Hematopoietic multipotent progenitor cell treated with erythropoietin and hydrocortisone succinate and interleukin-3 and kit ligand, for 8 days (in vitro differentiated cells): ENCODE measurements around the gene IFITM1.
"Not testable (repeated sequence)": the region's sequence is repeated elsewhere in the genome, so short reads cannot be mapped to it uniquely, and the experiment has no call there.

ENCODE experiments used
- DNase-seq: peaks from one replicate; pipeline ENCODE4 v3.0.0-alpha.2; 2015

IFITM1 gene

DNA sequence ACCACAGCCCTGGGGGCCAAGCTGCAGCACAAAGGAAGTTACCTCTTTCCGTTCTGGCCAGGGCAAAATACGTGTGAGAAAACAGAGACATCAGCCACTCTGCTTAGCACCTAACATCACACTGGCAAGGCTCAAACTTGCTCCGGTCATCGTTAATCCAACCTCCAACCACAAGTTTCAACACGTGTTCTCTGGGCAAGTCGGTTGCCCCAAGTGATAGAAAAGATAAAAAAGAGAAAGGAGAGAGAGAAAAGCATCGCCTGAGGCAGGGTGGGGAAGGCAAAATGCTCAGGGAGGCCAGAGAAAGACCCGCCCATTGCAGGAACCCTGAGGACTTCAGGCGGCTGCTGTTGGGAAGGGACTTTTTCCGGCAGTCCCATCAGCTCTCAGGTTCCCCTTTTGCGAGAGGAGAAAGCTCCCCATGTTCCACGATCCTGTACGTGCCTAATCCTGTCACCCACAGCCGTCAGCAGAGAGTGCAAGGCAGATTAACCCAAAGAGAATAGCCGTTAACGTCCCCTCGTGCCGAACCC is 36.9 kb downstream of the IFITM1 start:
- DNase-seq, result peak; percentile 93

DNA sequence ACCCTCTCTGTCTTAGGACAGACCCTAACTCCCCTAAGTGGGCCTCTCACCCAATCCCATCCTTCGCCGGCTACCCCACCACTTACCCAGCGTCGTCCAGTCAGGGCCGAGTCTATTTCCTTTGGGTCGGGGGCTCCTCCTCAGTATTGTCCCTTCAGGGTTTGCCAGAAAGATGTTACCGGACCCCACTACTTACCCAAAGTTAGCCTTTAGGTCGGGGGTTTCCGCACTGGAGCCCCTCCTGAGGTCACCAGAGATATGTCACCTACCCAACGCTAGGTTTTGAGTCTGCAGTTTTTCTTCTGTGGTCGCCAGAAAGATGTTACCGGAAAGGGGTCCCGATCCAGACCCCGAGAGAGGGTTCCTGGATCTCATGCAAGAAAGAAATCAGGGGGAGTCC is 37.6 kb downstream of the IFITM1 start:
- DNase-seq, result no peak

DNA sequence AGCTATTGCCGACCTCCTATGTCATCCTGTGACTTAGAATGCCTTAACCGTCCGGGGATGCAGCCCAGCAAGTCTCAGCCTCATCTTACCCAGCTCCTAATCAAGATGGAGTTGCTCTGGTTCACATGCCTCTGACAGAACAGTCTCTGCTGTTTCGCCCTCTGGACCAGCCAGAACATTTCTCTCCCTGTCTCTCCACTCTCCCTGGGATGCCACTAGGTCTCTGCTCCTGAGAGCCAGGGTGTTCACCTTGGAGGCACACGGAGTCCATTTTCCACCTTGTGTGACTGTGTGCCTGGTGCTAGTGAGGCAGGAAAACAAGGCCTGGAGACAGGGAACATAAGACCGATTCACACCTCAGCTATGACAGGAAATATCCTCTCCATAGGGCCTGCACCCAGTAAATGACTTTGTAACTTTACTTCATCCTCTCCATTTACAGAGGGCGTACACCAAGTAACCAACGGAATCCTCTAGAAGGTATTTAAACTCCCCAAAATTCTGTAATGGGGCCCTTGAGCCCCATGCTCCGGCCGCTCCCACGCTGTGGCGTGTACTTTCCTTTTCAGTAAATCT is 38.7 kb downstream of the IFITM1 start:
- DNase-seq, result no peak

DNA sequence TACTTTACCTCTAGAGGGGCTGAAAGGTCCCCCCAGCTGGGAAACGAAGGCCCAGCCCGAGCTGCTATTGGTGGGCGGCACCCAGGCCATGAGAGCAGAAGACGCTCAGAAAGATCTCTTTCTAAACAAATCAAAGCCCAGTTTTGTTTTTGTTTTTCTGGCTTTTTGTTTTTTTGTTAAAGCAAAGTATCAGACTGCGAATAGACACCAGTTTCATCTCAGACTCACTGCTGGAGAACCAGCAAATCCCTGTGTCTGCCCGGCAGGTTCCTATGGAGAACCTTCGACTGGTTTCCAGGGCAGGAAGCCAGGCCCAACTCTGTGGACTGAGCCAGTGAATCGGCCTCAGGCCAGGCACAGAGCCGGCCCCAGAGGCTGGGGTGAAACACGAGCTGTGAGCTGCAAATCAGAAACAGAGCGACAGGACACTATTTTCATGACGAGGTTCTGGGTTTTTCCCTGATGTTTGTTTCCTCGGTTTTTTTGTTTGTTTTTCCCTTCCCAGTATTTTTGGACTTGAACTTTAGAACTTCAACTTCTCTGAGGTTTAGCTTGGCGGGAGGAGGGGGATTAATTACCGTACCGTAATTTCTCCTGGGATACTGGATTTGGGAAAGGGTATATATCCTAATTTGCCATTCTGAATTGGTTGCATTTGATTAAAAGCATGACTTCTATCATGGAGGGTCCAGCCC is 39.5 kb downstream of the IFITM1 start:
- DNase-seq, result no peak

DNA sequence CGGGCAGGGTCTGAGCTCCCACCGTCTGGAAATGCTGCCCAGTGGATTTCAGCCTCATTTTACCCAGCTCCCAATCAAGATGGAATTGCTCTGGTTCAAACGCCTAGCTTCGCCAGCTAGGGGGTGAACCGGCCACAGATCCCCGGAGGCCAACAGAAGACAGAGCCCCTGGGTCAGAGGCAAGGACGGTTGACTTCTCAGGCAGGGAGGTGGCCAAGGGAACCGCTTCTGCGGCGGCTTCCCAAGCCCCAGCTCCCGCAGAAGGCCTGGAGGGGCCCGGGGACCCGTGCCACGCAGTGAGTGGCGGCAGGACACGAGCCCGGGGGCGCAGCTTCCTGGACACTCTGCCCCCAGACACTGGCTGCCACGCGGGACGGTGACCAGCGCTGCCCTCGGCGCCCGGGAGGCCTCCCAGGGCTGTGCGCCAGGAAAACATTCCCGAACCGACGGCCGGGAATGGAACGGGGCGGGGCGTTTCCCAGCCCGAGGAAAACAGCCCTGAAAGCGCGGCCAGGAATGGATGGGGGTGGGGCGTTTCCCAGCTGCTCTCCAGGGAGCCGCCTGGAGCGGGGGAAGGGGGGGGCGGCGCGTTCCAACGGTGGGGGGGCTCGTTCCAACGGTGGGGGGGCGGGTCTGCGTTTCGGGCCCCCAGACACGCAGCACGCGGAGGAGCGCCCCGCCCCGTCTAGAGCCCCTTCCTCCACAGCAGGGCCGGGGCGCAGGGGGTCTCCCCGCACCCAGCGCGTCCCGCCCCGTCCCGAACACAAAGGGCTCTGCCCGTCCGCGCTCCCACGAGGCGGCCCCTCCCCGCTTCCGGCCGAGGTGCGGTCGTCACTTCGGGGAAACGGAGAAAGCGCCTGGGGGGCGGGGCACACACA is 42.0 kb downstream of the IFITM1 start:
- DNase-seq, result peak; percentile 67

DNA sequence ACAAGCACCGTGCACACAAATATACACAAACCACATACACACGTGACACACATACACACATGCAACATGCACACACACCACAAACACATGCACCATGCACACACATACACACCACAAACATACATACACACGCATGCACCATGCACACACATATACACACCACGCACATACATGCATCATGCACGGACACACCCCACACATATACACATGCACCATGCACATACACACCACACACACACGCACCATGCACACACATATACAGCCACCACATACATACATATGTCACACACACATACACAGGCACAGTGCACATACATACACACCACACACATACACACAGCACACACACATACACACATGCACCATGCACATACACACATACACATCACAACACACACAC is 42.8 kb downstream of the IFITM1 start:
- no peak for DNase-seq

DNA sequence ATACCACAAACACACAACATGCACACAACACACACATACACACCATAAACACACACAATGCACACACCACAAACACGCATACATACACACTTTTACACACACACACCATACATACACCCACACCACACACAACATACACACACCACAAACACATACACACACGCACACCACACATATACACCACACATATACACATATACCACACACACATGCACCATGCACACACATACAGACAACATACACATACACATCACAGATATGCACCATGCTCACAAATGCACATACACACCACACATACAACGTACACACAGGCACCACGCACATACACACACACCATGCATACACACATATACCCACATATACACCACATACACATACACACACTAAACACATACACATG is 43.7 kb downstream of the IFITM1 start:
- DNase-seq, result no peak

DNA sequence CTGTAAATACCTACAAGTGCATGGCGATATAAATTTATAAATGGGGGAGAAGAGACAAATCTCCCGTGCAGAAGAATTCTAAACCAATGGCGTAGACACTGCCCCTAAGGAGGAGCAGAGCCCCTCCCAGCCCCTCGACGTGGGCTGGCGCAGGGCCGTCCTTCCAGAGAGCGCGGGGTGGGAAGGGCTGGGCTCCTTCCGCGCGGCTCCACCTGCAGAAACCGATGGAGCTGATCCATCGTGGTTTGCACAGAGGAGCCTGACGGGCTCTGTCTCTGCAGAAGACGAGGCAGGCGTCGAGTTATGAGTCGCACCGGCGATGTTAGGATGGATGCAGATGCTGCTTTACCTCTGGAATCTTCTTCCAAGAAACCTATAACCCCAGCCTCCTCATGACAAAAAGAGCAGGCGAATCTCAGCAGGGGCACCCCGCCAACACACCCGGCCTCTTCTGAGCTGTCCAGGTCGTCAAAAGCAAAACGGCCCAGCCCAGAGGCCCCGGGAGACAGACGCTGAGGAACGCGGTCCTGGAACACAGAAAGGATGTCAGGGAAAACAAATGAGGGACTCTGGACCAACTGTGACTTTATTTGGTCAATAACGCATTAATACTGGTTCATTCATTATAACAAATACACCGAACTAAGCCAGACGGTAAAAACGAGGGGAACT is 44.4 kb downstream of the IFITM1 start:
- DNase-seq, result no peak

DNA sequence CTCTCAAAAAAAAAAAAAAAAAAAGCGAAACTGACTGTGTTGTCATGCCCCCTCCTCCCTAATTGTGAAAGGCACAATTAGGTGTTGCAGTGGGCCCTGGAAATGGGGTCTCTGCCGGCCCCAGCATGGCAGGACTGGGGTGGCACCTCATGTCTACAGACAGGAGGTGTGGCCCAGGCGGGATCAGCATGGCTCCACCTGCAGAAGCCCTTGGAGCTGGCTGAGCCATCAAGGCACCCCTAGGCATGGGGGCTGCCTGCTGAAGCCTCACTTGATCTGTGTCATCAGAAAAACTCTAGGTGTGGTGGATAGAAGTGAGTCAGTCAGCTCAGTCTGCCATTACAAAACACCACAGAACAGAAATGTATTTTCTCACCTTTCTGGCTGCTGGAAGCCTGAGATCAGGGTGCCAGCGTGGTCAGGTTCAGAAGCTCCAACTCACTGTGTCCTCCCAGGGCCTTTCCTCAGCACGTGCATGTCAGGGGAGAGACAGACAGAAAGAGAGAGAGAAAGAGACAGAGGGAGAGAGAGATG is 45.4 kb downstream of the IFITM1 start:
- no peak for DNase-seq

DNA sequence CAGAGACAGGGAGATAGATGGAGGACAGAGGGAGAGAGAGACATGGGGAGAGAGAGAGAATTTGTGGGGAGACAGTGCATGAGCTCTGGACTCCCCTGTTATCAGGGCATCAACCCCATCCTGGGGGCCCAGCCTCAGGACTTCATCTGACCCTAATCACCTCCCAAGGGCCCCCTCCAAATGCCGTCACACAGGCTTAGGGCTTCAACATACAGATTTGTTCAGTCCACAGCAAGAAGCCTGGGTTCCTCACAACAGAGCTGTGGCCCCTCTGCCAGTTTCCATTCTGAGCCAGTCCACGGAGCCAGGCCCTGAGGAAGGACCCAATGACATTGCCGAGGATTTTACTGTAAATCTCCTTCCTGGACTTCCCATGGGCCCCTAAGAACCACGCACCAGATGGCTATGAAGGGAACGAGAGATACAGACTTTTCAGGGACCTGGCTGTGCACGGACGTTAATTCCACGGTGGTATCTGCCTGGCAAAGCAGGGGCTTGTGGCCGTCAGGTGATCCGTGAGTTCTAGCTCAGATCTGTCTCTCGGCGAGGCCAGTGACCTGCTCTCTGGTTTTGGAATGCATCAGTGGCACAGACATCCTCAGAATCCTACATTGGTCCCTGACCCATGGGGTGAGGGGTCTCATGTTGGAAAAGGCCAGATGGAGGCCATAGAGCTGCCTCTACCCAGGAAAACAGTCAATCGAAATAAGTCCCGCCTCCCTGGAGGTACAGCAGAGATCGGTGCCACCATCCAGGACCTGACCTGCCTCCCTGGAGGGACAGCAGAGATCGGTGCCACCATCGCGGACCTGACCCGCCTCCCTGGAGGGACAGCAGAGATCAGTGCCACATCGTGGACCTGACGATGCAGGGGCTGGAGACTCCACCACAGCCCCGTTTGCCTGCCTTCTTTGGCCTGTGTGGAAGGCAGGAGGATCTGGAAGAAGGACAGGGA is 46.8 kb downstream of the IFITM1 start:
- DNase-seq, result no peak

DNA sequence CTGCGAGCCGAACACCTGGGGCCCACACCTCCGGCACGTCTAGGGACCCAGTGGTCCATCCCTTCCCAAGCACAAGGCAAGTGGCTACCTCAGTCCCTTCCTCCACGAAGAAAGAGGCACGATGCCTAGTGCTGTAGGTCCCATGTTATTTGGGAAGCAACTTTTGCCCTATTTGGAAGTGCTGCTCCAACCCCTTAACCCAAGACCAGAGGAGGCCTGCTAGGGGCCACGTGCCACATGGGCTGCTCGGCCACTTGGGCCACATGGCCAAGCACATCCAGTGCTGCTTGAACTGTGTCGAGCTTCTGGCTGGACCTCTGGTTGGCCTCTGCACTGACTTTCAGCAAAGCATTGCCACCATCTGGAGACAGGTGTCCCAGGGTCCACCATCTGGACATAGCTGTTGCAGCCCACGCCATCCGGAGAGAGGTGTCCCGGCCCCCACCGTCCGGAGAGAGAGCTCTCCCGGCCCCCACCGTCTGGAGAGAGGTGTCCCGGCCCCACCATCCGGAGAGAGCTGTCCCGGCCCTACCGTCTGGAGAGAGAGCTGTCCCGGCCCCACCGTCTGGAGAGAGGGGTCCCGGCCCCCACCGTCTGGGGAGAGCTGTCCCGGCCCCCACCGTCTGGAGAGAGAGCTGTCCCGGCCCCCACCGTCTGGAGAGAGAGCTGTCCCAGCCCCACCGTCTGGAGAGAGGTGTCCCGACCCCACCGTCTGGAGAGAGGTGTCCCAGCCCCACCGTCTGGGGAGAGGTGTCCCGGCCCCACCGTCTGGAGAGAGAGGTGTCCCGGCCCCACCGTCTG is 49.0 kb downstream of the IFITM1 start:
- DNase-seq, result no peak

DNA sequence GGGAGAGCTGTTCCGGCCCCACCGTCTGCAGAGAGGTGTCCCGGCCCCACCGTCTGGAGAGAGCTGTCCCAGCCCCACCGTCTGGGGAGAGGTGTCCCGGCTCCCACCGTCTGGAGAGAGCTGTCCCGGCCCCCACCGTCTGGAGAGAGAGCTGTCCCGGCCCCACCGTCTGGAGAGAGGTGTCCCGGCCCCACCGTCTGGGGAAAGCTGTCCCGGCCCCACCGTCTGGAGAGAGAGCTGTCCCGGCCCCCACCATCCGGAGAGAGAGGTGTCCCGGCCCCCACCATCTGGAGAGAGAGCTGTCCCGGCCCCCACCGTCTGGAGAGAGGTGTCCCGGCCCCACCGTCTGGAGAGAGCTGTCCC is 49.6 kb downstream of the IFITM1 start:
- DNase-seq, result not testable (repeated sequence)

DNA sequence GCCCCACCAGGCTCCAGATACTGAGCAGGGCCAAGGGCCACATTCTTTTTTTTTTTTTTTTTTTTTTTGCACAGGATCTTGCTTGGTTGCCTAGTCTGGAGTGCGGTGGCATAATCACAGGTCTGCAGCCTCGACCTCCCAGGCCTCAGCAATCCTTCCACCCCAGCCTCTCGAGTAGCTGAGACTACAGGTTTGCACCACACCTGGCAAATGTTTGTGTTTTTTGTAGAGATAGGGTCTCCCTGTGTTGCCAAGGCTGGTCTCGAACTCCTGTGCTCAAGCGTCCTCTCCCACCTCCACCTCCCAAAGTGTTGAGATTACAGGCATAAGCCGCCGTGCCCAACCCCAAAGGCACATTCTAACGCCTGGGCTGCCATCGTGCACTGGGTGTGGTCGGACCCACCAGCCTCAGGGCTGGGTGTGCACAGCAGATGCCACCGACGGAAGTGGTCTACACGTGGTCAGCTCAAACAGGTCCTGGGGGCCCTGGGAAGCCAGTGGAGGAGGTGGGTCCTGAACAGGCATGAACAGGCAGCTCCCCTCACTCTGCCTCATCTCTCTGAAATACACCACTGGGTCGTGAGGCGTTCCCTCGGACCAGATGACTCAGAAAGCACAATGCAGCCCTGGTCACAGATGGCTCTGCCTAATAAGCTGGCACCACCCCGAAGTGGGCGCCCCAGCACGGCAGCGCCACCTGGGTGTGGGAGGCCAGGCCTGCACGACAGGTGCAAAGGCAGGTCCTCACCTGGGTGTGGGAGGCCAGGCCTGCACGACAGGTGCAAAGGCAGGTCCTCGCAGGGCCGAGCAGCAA is 50.3 kb downstream of the IFITM1 start:
- DNase-seq, result peak; percentile 73
